ENCODE data around the gene CSMD2.

Gene CSMD2

GRCh38 chr1:33905241-33905640, 259.8 kb downstream of the CSMD2 start:
- H3K9ac ChIP-seq (ENCODE audit: low read depth, low read length, poor library complexity, severe bottlenecking) = no peak overlapping the region
- no peaks in the 10 kb centered on the region for H3K27me3 ChIP-seq (ENCODE audit: insufficient read depth, low read length, poor library complexity, severe bottlenecking)
- H3K4me3 ChIP-seq (ENCODE audit: low read length, poor library complexity, severe bottlenecking) = no peak overlapping the region
- no peaks in the 10 kb centered on the region for H3K36me3 ChIP-seq (ENCODE audit: insufficient read depth, low read length)
- H3K4me2 ChIP-seq (ENCODE audit: low read depth, low read length, poor library complexity, severe bottlenecking) = no peak overlapping the region
- no peak overlapping the region for H2AFZ ChIP-seq (ENCODE audit: low read length)
- no peaks in the 10 kb centered on the region for H3F3A ChIP-seq (ENCODE audit: low read depth)
- no peaks in the 10 kb centered on the region for H3K9me3 ChIP-seq (ENCODE audit: insufficient read depth, low read depth, low read length)
- no peaks in the 10 kb centered on the region for H3K9me2 ChIP-seq (replicated peaks; ENCODE audit: low read depth, low read length)
- no peaks in the 10 kb centered on the region for H3K79me2 ChIP-seq (ENCODE audit: insufficient read depth, low read length)
- TF ChIP-seq, protein P1, sequence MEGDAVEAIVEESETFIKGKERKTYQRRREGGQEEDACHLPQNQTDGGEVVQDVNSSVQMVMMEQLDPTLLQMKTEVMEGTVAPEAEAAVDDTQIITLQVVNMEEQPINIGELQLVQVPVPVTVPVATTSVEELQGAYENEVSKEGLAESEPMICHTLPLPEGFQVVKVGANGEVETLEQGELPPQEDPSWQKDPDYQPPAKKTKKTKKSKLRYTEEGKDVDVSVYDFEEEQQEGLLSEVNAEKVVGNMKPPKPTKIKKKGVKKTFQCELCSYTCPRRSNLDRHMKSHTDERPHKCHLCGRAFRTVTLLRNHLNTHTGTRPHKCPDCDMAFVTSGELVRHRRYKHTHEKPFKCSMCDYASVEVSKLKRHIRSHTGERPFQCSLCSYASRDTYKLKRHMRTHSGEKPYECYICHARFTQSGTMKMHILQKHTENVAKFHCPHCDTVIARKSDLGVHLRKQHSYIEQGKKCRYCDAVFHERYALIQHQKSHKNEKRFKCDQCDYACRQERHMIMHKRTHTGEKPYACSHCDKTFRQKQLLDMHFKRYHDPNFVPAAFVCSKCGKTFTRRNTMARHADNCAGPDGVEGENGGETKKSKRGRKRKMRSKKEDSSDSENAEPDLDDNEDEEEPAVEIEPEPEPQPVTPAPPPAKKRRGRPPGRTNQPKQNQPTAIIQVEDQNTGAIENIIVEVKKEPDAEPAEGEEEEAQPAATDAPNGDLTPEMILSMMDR (conservative IDR thresholded peaks at IDR 0.05; ENCODE audit: low read length) = no peak
- TF ChIP-seq EZH2phosphoT487 (IDR thresholded peaks at IDR 0.05; ENCODE audit: borderline replicate concordance) = no peak
- H3K4me1 ChIP-seq (ENCODE audit: insufficient read depth, low read length, poor library complexity, severe bottlenecking) = no peaks in the 10 kb centered on the region
- H4K20me1 ChIP-seq (ENCODE audit: insufficient read depth, low read length, poor library complexity, severe bottlenecking) = no peaks in the 10 kb centered on the region

- Histone ChIP-seq H3K9me2 (replicated peaks; ENCODE audit: low read depth, low read length) (no peaks in the 10 kb centered on the region), H3K27me3 (ENCODE audit: insufficient read depth, low read length, poor library complexity, severe bottlenecking) (no peaks in the 10 kb centered on the region), H3K36me3 (ENCODE audit: insufficient read depth, low read length) (no peaks in the 10 kb centered on the region), H3K4me1 (ENCODE audit: insufficient read depth, low read length, poor library complexity, severe bottlenecking) (no peaks in the 10 kb centered on the region), H2AFZ (ENCODE audit: low read length) (no peak overlapping the region), H3K9ac (ENCODE audit: low read depth, low read length, poor library complexity, severe bottlenecking) (no peak overlapping the region), H3K4me2 (ENCODE audit: low read depth, low read length, poor library complexity, severe bottlenecking) (no peak overlapping the region), H3K79me2 (ENCODE audit: insufficient read depth, low read length) (no peaks in the 10 kb centered on the region), H3K4me3 (ENCODE audit: low read length, poor library complexity, severe bottlenecking) (no peak overlapping the region), H4K20me1 (ENCODE audit: insufficient read depth, low read length, poor library complexity, severe bottlenecking) (no peaks in the 10 kb centered on the region), H3K9me3 (ENCODE audit: insufficient read depth, low read depth, low read length) (peaks cover 2% of the 10 kb centered on the region; the same call in 1 of the 2 replicates), H3F3A (ENCODE audit: low read depth) (no peaks in the 10 kb centered on the region)
- TF ChIP-seq, protein P1 (conservative IDR thresholded peaks at IDR 0.05; ENCODE audit: low read length) = no peak
- no peak for TF ChIP-seq EZH2phosphoT487 (IDR thresholded peaks at IDR 0.05; ENCODE audit: borderline replicate concordance)
These were observed 261.8 kb downstream of the CSMD2 start for GRCh38 chr1:33903210-33903589.

GRCh38 chr1:33902486-33903209, 262.4 kb downstream of the CSMD2 start:
- Histone ChIP-seq H2AFZ (ENCODE audit: low read length) (no peak overlapping the region), H3K36me3 (ENCODE audit: insufficient read depth, low read length) (no peaks in the 10 kb centered on the region), H3K4me2 (ENCODE audit: low read depth, low read length, poor library complexity, severe bottlenecking) (no peak overlapping the region), H4K20me1 (ENCODE audit: insufficient read depth, low read length, poor library complexity, severe bottlenecking) (no peaks in the 10 kb centered on the region), H3K9me3 (ENCODE audit: insufficient read depth, low read depth, low read length) (peaks cover 2% of the 10 kb centered on the region; the same call in 1 of the 2 replicates), H3K9me2 (replicated peaks; ENCODE audit: low read depth, low read length) (no peaks in the 10 kb centered on the region), H3K9ac (ENCODE audit: low read depth, low read length, poor library complexity, severe bottlenecking) (no peak overlapping the region), H3K79me2 (ENCODE audit: insufficient read depth, low read length) (no peaks in the 10 kb centered on the region), H3F3A (ENCODE audit: low read depth) (no peaks in the 10 kb centered on the region), H3K4me3 (ENCODE audit: low read length, poor library complexity, severe bottlenecking) (no peak overlapping the region), H3K4me1 (ENCODE audit: insufficient read depth, low read length, poor library complexity, severe bottlenecking) (no peaks in the 10 kb centered on the region), H3K27me3 (ENCODE audit: insufficient read depth, low read length, poor library complexity, severe bottlenecking) (no peaks in the 10 kb centered on the region)
- no peak for TF ChIP-seq EZH2phosphoT487 (IDR thresholded peaks at IDR 0.05; ENCODE audit: borderline replicate concordance)
- TF ChIP-seq, protein P1 (conservative IDR thresholded peaks at IDR 0.05; ENCODE audit: low read length) = no peak
